Spleen (tissue), 13 donors: ENCODE results near the gene SARNP. TPM values are rescaled to one million over a fixed set of nuclear protein-coding genes. Genes with fewer than 3 reads are reported as not detected.
"Not testable (repeated sequence)": the region's sequence is repeated elsewhere in the genome, so short reads cannot be mapped to it uniquely, and the experiment has no call there.

Experiments
- DNase-seq: peaks from one replicate; pipeline ENCODE4 v3.0.0-alpha.2; 2020
- H3K27ac ChIP-seq, 8 donors: fragments of 200-600 bp; sonication (generic) in 7 of 8; 1 replicate in 4 of 8; 2 replicates in 4 of 8; pipeline versions ENCODE4 v1.5.0 to v1.8.0; 2016 to 2021; ENCODE audit warnings: inconsistent platforms in 4 of 8, mild to moderate bottlenecking in 4 of 8, moderate library complexity in 1 of 8
- H3K27me3 ChIP-seq, 7 donors: fragments of 200-600 bp; sonication (generic) in 6 of 7; replicated peaks in 1 of 7; 1 replicate in 4 of 7; 2 replicates in 3 of 7; pipeline versions ENCODE4 v1.5.0 to v1.8.0; 2016 to 2021; ENCODE audit warnings: inconsistent platforms in 3 of 7, mild to moderate bottlenecking in 1 of 7
- H3K36me3 ChIP-seq, 6 donors: fragments of 200-600 bp; sonication (generic) in 5 of 6; 1 replicate in 4 of 6; 2 replicates in 2 of 6; pipeline versions ENCODE4 v1.5.0 to v1.8.0; 2016 to 2021; ENCODE audit warnings: inconsistent platforms in 2 of 6
- H3K4me1 ChIP-seq, 6 donors: fragments of 200-600 bp; sonication (generic) in 5 of 6; 1 replicate in 3 of 6; 2 replicates in 3 of 6; pipeline versions ENCODE4 v1.5.0 to v1.8.0; 2016 to 2021; ENCODE audit warnings: inconsistent platforms in 3 of 6
- H3K4me3 ChIP-seq, 8 donors: fragments of 200-600 bp; sonication (generic) in 7 of 8; 1 replicate in 4 of 8; 2 replicates in 4 of 8; pipeline versions ENCODE4 v1.5.0 to v1.8.0; 2016 to 2021; ENCODE audit warnings: inconsistent platforms in 4 of 8, mild to moderate bottlenecking in 4 of 8, moderate library complexity in 2 of 8
- H3K9me3 ChIP-seq, 8 donors: fragments of 200-600 bp; sonication (generic) in 7 of 8; 1 replicate in 4 of 8; 2 replicates in 4 of 8; pipeline versions ENCODE4 v1.5.0 to v1.8.0; 2016 to 2021; ENCODE audit warnings: inconsistent platforms in 4 of 8
- CTCF ChIP-seq, 11 experiments: fragments of 200-600 bp in 7 of 11; fragments of 450-650 bp in 4 of 11; sonication (generic) in 4 of 11; IDR thresholded peaks in 8 of 11; conservative IDR thresholded peaks in 3 of 11; 1 replicate in 7 of 11; 2 replicates in 4 of 11; pipeline versions ENCODE4 v1.4.0 to v1.8.0; 2016 to 2021; ENCODE audit warnings: antibody characterized with exemption in 11 of 11, inconsistent platforms in 4 of 11, mild to moderate bottlenecking in 1 of 11
- POLR2A ChIP-seq, 3 donors: fragments of 450-650 bp; IDR thresholded peaks; one replicate each; pipeline ENCODE4 v1.5.1; 2017; ENCODE audit warnings: antibody characterized with exemption in 3 of 3, mild to moderate bottlenecking in 1 of 3
- POLR2AphosphoS5 ChIP-seq, 3 donors: sonication (generic); formaldehyde crosslinking; IDR thresholded peaks; one replicate each; pipeline ENCODE4 v1.5.1; 2017; ENCODE audit warnings: antibody characterized with exemption in 3 of 3
- WGBS, 5 donors: extraction: QIAGEN DNeasy Blood & Tissue Kit in 3 of 5; methylation state at CpG; one replicate each; pipeline versions ENCODE4 v1.1.5 to v1.1.7; 2013 to 2018; 5-methylcytosine and 5-hydroxymethylcytosine counted together
- intact Hi-C: fragments of 100-400 bp; cut with DNase I; formaldehyde crosslinking; loops from one replicate; pipeline ENCODE4 v1.15.0; 2023; ENCODE audit warnings: low total_unique reads
- long read RNA-seq, 2 donors: transcript quantifications; one replicate each; lab custom pipeline, GENCODE V29; 2026
- polyA plus RNA-seq, 3 donors: library from polyadenylated mRNA; stranded (reverse); fragments of 200-250 nt; gene quantifications; one replicate each; pipeline ENCODE4 v1.2.1, GENCODE V29; 2013
- total RNA-seq, 7 donors: library from RNA; depleted of rRNA in 3 of 7; stranded (reverse); fragments of >200 nt in 3 of 7; fragmentation: NEBNext Ultra II Directional in 4 of 7; extraction: Animal tissue kit (Norgen Biotek cat#: 25700) in 4 of 7; gene quantifications; one replicate each; pipeline versions ENCODE4 v1.1.0 to v1.2.1, GENCODE V29; 2016 to 2021
- donor health status: healthy with polysubstance abuse.
- donor health status: DM: no; HTN: no; CAD: no; lungs with moderate emphysema.
- donor health status: DM: no; HTN: no; CAD: no.
- donor health status: Bipolar disorder and iron deficiency.
- donor health status: healthy.
- donor health status: DM: no; HTN: no; CAD: no.
- donor health status: DM: yes; HTN: yes; CAD: no.

The SARNP gene
- total RNA-seq (10 to 100 TPM; 40.0 to 74.1 (median 46.3) TPM), polyA plus RNA-seq (10 to 100 TPM; 72.4 to 97.6 (median 78.4) TPM)
- long read RNA-seq, donor 1, transcript SARNP-201 (11 exons, 926 nt), result major isoform, 43 of 48 reads
- long read RNA-seq, donor 1, partial matches to known transcripts, result 0 of 48 reads
- long read RNA-seq, donor 1, other reads (novel, unspliced or antisense), result 0 of 48 reads
- long read RNA-seq, donor 2, transcript SARNP-201 (11 exons, 926 nt), result major isoform, 22 of 32 reads
- long read RNA-seq, donor 2, partial matches to known transcripts, result 5 of 32 reads
- long read RNA-seq, donor 2, other reads (novel, unspliced or antisense), result 0 of 32 reads

GRCh38 chr12:55817345-55818139 lies at the start of gene SARNP, which contains the start of gene ORMDL2:
TSS of gene SARNP (minus strand) at chr12:55817724. CDS start at chr12:55817701, 23 bp downstream.
TSS of gene ORMDL2 (plus strand) at chr12:55818041. CDS start at chr12:55819000, 959 bp downstream.
- peak within 1 kb of the TSS; percentile 78 to 89 (median 88) for H3K27ac ChIP-seq
- H3K36me3 ChIP-seq, result peaks cover 1 to 71% (median 42%) of the 10 kb centered on the region in 6 donors
- H3K4me3 ChIP-seq, result peak within 1 kb of the TSS; percentile 70 to 97 (median 80)
- no peaks in the 10 kb centered on the region for H3K9me3 ChIP-seq
- intact Hi-C loops, result no loop called here
- H3K4me1 ChIP-seq, result peaks cover 35 to 65% (median 52%) of the 10 kb centered on the region in 6 donors
- H3K27me3 ChIP-seq, result no peaks in the 10 kb centered on the region
- WGBS, 5 donors, result 0 to 1% (median 0%) methylated on average over 38 of the region's 38 CpGs
- TF ChIP-seq CTCF (IDR thresholded peaks at IDR 0.05 in 8 of 11, conservative IDR thresholded peaks at IDR 0.05 in 3 of 11) (peak in 2 of 11 experiments; percentile 23 to 28), POLR2A (IDR thresholded peaks at IDR 0.05) (peak; percentile 10 to 62 (median 26)), POLR2AphosphoS5 (IDR thresholded peaks at IDR 0.05) (peak; percentile 77 to 93 (median 89))
- peak; percentile 98 for DNase-seq

- H3K36me3 ChIP-seq, H3K4me1 ChIP-seq, H3K4me3 ChIP-seq, DNase-seq, intact Hi-C loops, H3K27ac ChIP-seq, H3K27me3 ChIP-seq: not testable (repeated sequence)
- WGBS, 5 donors, result 83 to 98% (median 98%) methylated on average over 3 of the region's 3 CpGs
- H3K9me3 ChIP-seq, result peaks cover 4 to 24% (median 19%) of the 10 kb centered on the region in 8 donors
Observed at GRCh38 chr12:55866454-55867004, 49.0 kb upstream of the SARNP start.

GRCh38 chr12:55865327-55865726 lies 47.8 kb upstream of the SARNP start:
- no peak overlapping the region for H3K27ac ChIP-seq
- H3K36me3 ChIP-seq, result no peaks in the 10 kb centered on the region
- intact Hi-C loops, result no loop called here
- no peak for DNase-seq
- H3K4me3 ChIP-seq, result no peak overlapping the region
- H3K4me1 ChIP-seq, result no peaks in the 10 kb centered on the region
- no peaks in the 10 kb centered on the region for H3K27me3 ChIP-seq
- H3K9me3 ChIP-seq, result peaks cover 4 to 24% (median 19%) of the 10 kb centered on the region in 8 donors
- no peak for TF ChIP-seq POLR2AphosphoS5 (IDR thresholded peaks at IDR 0.05)
- no peak for TF ChIP-seq POLR2A (IDR thresholded peaks at IDR 0.05)
- TF ChIP-seq CTCF (IDR thresholded peaks at IDR 0.05 in 8 of 11, conservative IDR thresholded peaks at IDR 0.05 in 3 of 11), result no peak
- 88 to 94% (median 92%) methylated on average over 2 of the region's 2 CpGs for WGBS, 5 donors

GRCh38 chr12:55862931-55863330 lies 45.4 kb upstream of the SARNP start:
- H3K27me3 ChIP-seq, H3K4me1 ChIP-seq, DNase-seq, H3K4me3 ChIP-seq, H3K36me3 ChIP-seq, intact Hi-C loops, H3K27ac ChIP-seq: not testable (repeated sequence)
- WGBS, 5 donors, result 89 to 98% (median 96%) methylated on average over 13 of the region's 13 CpGs
- peaks cover 4 to 24% (median 19%) of the 10 kb centered on the region in 8 donors for H3K9me3 ChIP-seq

- intact Hi-C loops, result no loop called here
- DNase-seq, result no peak
- TF ChIP-seq POLR2A (IDR thresholded peaks at IDR 0.05) (no peak), CTCF (IDR thresholded peaks at IDR 0.05 in 8 of 11, conservative IDR thresholded peaks at IDR 0.05 in 3 of 11) (no peak), POLR2AphosphoS5 (IDR thresholded peaks at IDR 0.05) (no peak)
- Histone ChIP-seq H3K36me3 (no peaks in the 10 kb centered on the region), H3K27me3 (no peaks in the 10 kb centered on the region), H3K9me3 (peaks cover 4 to 24% (median 19%) of the 10 kb centered on the region in 8 donors), H3K4me1 (no peaks in the 10 kb centered on the region), H3K27ac (no peak overlapping the region), H3K4me3 (no peak overlapping the region)
Observed at GRCh38 chr12:55862286-55862685, 44.8 kb upstream of the SARNP start.
